DOHH2 (cell line): ENCODE data around the gene CX3CL1.

ENCODE experiments used
- EZH2phosphoT487 ChIP-seq: fragments of 200-600 bp; sonication (generic); IDR thresholded peaks from 2 replicates; pipeline ENCODE4 v1.6.1; 2017; ENCODE audit warnings: borderline replicate concordance, mild to moderate bottlenecking, antibody characterized with exemption, low read length, moderate library complexity, mixed read lengths
- TF ChIP-seq, protein P1 (sequence below): fragments of 200-600 bp; sonication (generic); IDR thresholded peaks from one replicate; pipeline ENCODE4 v1.5.1; 2014; ENCODE audit warnings: antibody characterized with exemption, mild to moderate bottlenecking, low read depth, low read length; ENCODE audit not compliant: poor library complexity, severe bottlenecking

DNA sequence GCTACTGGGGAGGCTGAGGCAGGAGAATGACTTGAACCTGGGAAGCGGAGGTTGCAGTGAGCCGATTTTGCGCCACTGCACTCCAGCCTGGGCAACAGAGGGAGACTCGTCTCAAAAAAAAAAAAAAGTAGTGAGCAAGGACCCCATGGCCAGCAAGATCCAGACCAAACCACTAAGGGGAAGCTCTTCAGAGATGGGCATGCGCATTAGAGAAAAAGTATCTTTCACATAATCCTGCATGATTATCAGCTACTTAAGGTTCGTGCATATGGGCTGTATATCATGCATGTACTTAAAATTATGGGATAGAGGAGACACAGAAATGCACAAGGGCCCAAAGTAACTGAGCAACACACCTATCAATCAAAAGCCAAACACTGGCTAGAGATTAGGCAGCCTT is 24.4 kb upstream of the CX3CL1 start:
- TF ChIP-seq EZH2phosphoT487 = no peak
- TF ChIP-seq, protein P1, sequence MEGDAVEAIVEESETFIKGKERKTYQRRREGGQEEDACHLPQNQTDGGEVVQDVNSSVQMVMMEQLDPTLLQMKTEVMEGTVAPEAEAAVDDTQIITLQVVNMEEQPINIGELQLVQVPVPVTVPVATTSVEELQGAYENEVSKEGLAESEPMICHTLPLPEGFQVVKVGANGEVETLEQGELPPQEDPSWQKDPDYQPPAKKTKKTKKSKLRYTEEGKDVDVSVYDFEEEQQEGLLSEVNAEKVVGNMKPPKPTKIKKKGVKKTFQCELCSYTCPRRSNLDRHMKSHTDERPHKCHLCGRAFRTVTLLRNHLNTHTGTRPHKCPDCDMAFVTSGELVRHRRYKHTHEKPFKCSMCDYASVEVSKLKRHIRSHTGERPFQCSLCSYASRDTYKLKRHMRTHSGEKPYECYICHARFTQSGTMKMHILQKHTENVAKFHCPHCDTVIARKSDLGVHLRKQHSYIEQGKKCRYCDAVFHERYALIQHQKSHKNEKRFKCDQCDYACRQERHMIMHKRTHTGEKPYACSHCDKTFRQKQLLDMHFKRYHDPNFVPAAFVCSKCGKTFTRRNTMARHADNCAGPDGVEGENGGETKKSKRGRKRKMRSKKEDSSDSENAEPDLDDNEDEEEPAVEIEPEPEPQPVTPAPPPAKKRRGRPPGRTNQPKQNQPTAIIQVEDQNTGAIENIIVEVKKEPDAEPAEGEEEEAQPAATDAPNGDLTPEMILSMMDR = no peak
